HepG2 (cell line): ENCODE measurements around the gene PTPRN. TPM values are rescaled to one million over a fixed set of nuclear protein-coding genes. Genes with fewer than 3 reads are reported as not detected.

Experiments
- BATF2 ChIP-seq: sonication (generic); formaldehyde crosslinking; IDR thresholded peaks from 2 replicates; pipeline ENCODE4 v1.8.0; 2022; ENCODE audit warnings: mild to moderate bottlenecking, missing genetic modification reagents, moderate library complexity
- IRF9 ChIP-seq: sonication (generic); formaldehyde crosslinking; IDR thresholded peaks from 2 replicates; pipeline ENCODE4 v1.8.0; 2022; ENCODE audit warnings: missing genetic modification reagents, mild to moderate bottlenecking, borderline replicate concordance
- KLF12 ChIP-seq: sonication (generic); formaldehyde crosslinking; IDR thresholded peaks from 2 replicates; pipeline ENCODE4 v1.4.0; 2020; ENCODE audit warnings: missing genetic modification reagents, borderline replicate concordance
- MIER3 ChIP-seq: IDR thresholded peaks from 2 replicates; pipeline ENCODE4 v1.6.1; 2016; ENCODE audit warnings: missing compliant biosample characterization, borderline replicate concordance
- PCBP1 ChIP-seq: fragments of 200-400 bp; formaldehyde crosslinking; IDR thresholded peaks from 2 replicates; pipeline ENCODE4 v1.6.1; 2017; ENCODE audit warnings: mild to moderate bottlenecking, low read depth, low read length, borderline replicate concordance
- SP4 ChIP-seq: sonication (generic); formaldehyde crosslinking; IDR thresholded peaks from 2 replicates; pipeline ENCODE4 v1.8.1; 2023; ENCODE audit warnings: mild to moderate bottlenecking, missing genetic modification reagents
- STAT5B ChIP-seq: sonication (generic); formaldehyde crosslinking; IDR thresholded peaks from 2 replicates; pipeline ENCODE4 v1.4.0; 2020; ENCODE audit warnings: missing genetic modification reagents
- ZBTB10 ChIP-seq: sonication (generic); formaldehyde crosslinking; IDR thresholded peaks from 2 replicates; pipeline ENCODE4 v1.4.0; 2020; ENCODE audit warnings: missing genetic modification reagents, borderline replicate concordance
- ZFP91 ChIP-seq: sonication (generic); formaldehyde crosslinking; IDR thresholded peaks from 2 replicates; pipeline ENCODE4 v1.9.0; 2022; ENCODE audit warnings: missing genetic modification reagents, mild to moderate bottlenecking, borderline replicate concordance
- ZGPAT ChIP-seq: IDR thresholded peaks from 2 replicates; pipeline ENCODE4 v1.6.1; 2016; ENCODE audit warnings: mild to moderate bottlenecking
- ZMAT5 ChIP-seq: sonication (generic); formaldehyde crosslinking; IDR thresholded peaks from 2 replicates; pipeline ENCODE4 v1.5.0; 2020; ENCODE audit warnings: mild to moderate bottlenecking, low read depth, missing genetic modification reagents, borderline replicate concordance
- ZNF30 ChIP-seq: sonication (generic); formaldehyde crosslinking; IDR thresholded peaks from 2 replicates; pipeline ENCODE4 v1.5.0; 2020; ENCODE audit warnings: mild to moderate bottlenecking, missing genetic modification reagents
- ZNF383 ChIP-seq: sonication (generic); formaldehyde crosslinking; IDR thresholded peaks from 2 replicates; pipeline ENCODE4 v1.4.0; 2020; ENCODE audit warnings: missing genetic modification reagents, mild to moderate bottlenecking, borderline replicate concordance
- ZNF414 ChIP-seq: sonication (generic); formaldehyde crosslinking; IDR thresholded peaks from 2 replicates; pipeline ENCODE4 v1.5.0; 2020; ENCODE audit warnings: missing genetic modification reagents
- polyA plus RNA-seq, 8 experiments: library from polyadenylated mRNA; depleted of rRNA in 3 of 8; stranded (reverse) in 7 of 8; unstranded in 1 of 8; fragments of >200 nt; fragmentation: Illumina TruSeq in 4 of 8; extraction: Trizol in 4 of 8; gene quantifications; 2 replicates each; pipeline versions ENCODE4 v1.2.1 to v1.2.3, GENCODE V29; 2011 to 2016; ENCODE audit warnings: low read depth in 4 of 8, missing spikeins in 1 of 8, mixed read lengths in 1 of 8; ENCODE audit not compliant: insufficient read depth in 1 of 8
- total RNA-seq, 5 experiments: library from RNA; depleted of rRNA; stranded (reverse); fragments of >200 nt; fragmentation: Illumina TruSeq; extraction: Trizol; gene quantifications; 2 replicates each; pipeline ENCODE4 v1.2.3, GENCODE V29; 2016; ENCODE audit warnings: low read depth in 1 of 5

Gene PTPRN
- total and polyA plus RNA-seq, 2 of the 13 experiments (the other 11 are each of a cell fraction or from before 2014, with no cell fraction given), result 0.26 TPM; not detected in 1

GRCh38 chr2:219294356-219295351 lies 14.5 kb downstream of the PTPRN start (continued):
- peak; percentile 96 for TF ChIP-seq ZGPAT (CRISPR knock-in tag)
- TF ChIP-seq ZNF30, result peak; percentile 16; the same call in 1 of the 2 replicates
- TF ChIP-seq BATF2 (CRISPR knock-in tag), result no peak
- TF ChIP-seq ZNF383 (CRISPR knock-in tag), result no peak
- TF ChIP-seq IRF9 (CRISPR knock-in tag), result peak; percentile 92; the same call in 1 of the 2 replicates
- peak; percentile 95 for TF ChIP-seq ZFP91 (CRISPR knock-in tag)
- TF ChIP-seq STAT5B (CRISPR knock-in tag), result no peak
- TF ChIP-seq ZMAT5 (CRISPR knock-in tag), result no peak
- TF ChIP-seq MIER3 (CRISPR knock-in tag), result peak; percentile 73; the same call in 1 of the 2 replicates
- peak; percentile 74; the same call in 1 of the 2 replicates for TF ChIP-seq KLF12
- TF ChIP-seq ZBTB10 (CRISPR knock-in tag), result 0 out of 2 replicates have a peak, but pooled peaks have one; percentile 22
- TF ChIP-seq SP4 (CRISPR knock-in tag), result peak; percentile 93
- TF ChIP-seq PCBP1, result no peak
- peak; percentile 87 for TF ChIP-seq ZNF414 (CRISPR knock-in tag)
